Stimulated activated CD4-positive, alpha-beta T cell treated with anti-CD3 and anti-CD28 coated beads, TNF-alpha, amount 100 ng/mL, for 24 hours (primary cell): ENCODE measurements around the gene ADAMTS4.
A peak's percentile ranks its signal among the peaks of the same experiment; 100 is the strongest.

Experiments
- DNase-seq, 3 experiments: peaks; one replicate each; pipeline ENCODE4 v3.0.0-alpha.2; 2020; ENCODE audit warnings: low read depth in 3 of 3

ADAMTS4 gene

GRCh38 chr1:161153682-161154337, 45.0 kb downstream of the ADAMTS4 start, which contains the start of gene UFC1:
TSS of gene UFC1 (plus strand) at chr1:161153978. CDS start at chr1:161153998, 20 bp downstream.
- DNase-seq: peak; percentile 56 to 72 (median 70)

- DNase-seq: no peak
These were observed 45.7 kb downstream of the ADAMTS4 start for GRCh38 chr1:161153176-161153575.

- no peak for DNase-seq
These were observed 53.0 kb downstream of the ADAMTS4 start for GRCh38 chr1:161145832-161146231.

GRCh38 chr1:161140755-161141400, 58.0 kb downstream of the ADAMTS4 start:
- DNase-seq: no peak

- DNase-seq: peak in 1 of 3 experiments; percentile 35
These were observed 59.1 kb downstream of the ADAMTS4 start for GRCh38 chr1:161139766-161140165.

- no peak for DNase-seq
These were observed 60.4 kb downstream of the ADAMTS4 start for GRCh38 chr1:161138431-161138830.

- DNase-seq: no peak
These were observed 61.0 kb downstream of the ADAMTS4 start for GRCh38 chr1:161137881-161138280.
